ENCODE results near the gene PTPRCAP. TPM values are rescaled to one million over a fixed set of nuclear protein-coding genes. Genes with fewer than 3 reads are reported as not detected.
"Not testable (repeated sequence)": the region's sequence is repeated elsewhere in the genome, so short reads cannot be mapped to it uniquely, and the experiment has no call there.

The PTPRCAP gene
- total RNA-seq, 1 donor from 2014 or later, result 4.2 TPM

DNA sequence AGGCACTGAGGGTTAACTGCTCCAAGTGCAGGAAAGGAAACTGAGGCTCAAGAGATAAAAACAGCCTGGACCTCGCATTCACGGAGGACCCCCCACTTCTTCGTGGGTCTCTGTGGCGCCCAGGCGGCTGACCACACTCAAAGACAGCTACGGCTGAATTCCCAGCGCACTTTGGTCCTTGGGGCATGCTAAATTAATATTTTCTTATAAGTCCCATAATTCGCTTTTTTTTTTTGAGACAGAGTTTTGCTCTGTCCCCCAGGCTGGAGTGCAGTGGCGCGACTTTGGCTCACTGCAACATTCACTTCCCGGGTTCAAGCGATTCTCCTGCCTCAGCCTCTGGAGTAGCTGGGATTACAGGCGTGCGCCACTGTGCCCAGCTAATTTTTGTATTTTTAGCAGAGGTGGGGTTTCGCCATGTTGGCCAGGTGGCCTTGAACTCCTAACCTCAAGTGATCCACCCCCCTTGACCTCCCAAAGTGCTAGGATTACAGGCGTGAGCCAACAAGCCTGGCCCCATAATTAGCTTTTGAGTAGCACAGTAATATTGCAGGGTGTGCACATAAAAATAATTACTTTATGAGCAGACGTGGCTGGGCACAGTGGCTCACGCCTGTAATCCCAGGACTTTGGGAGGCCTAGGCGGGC, 35.2 kb downstream of the PTPRCAP start:
- ATAC-seq; intact Hi-C loops (cut with DNase I); DNase-seq (ENCODE audit: low spot score): not testable (repeated sequence)

DNA sequence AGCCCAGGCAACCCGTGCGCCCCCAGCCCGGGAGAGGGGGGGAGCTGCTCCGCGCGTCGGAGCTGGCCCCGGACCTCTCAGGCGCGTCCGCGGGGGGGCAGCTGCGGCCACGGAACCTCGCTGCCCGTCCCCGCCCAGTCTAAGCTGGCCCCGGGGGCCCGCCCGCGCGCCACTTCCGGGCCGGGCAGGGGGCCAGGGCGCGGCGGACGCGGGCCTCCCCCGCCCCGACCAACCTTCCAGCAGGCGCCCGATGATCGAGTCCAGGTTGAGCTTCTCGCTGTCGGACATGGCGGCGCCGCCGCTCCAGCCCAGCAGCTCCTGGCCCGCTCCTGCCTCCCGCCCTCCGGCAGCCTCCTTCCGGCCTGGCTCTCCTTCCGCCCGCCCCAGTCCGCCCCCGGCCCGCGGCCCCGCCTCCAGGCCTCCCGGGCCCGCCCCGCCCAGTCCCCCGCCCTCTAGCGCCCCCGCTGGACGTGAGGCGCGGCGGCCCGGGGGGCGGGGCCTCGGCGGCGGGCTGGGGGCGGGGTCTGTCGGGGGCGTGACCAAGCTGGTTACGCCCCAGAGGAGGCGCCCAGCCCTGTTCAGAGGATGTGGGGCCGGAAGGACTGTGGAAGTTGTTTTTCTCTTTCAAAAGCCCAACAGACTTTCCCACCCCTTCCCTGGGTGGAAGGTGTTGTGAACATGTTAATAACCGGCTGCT, 35.8 kb downstream of the PTPRCAP start, which contains the start of gene PPP1CA:
Gene PPP1CA, minus strand, starts transcription at position 364 of the 697 bp plus-strand sequence. Its CDS starts 76 bp downstream, at position 288.
- peak; percentile 94 for DNase-seq (ENCODE audit: low spot score)
- intact Hi-C loops (cut with DNase I), result no loop called here
- ATAC-seq, result peak; percentile 84

DNA sequence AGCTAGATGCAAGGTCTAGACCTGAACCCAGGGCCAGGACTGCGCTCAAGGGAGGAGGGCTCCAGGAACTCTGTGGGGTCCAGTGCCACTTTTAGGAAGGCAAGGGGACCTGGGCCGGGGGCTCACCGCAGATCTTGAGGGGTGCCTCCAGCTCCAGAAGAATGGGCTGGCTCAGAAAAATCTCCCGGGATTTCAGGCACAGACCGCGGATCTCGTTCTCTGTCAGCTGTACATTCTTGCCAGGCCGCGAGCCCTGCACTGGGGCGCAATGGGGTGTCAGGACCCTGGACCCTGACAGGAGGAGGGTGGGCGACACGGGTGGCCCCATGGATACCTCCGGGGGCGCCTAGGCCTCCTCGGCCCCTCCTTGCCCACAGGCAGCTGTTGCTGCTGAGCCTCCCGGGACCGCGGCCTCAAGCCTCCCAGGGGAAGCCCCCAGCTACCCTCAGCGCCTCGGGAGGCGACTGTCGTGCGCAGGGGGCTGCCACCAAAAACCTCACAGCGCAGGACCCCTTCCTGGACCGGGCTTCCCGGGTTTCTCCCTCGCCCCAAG, 36.5 kb downstream of the PTPRCAP start:
- DNase-seq (ENCODE audit: low spot score), result no peak
- peak; percentile 7 for ATAC-seq
- intact Hi-C loops (cut with DNase I), result loop anchor here (1.0 kb wide), 1 partner anchor 134 kb away; no protein-coding TSS in a partner anchor

DNA sequence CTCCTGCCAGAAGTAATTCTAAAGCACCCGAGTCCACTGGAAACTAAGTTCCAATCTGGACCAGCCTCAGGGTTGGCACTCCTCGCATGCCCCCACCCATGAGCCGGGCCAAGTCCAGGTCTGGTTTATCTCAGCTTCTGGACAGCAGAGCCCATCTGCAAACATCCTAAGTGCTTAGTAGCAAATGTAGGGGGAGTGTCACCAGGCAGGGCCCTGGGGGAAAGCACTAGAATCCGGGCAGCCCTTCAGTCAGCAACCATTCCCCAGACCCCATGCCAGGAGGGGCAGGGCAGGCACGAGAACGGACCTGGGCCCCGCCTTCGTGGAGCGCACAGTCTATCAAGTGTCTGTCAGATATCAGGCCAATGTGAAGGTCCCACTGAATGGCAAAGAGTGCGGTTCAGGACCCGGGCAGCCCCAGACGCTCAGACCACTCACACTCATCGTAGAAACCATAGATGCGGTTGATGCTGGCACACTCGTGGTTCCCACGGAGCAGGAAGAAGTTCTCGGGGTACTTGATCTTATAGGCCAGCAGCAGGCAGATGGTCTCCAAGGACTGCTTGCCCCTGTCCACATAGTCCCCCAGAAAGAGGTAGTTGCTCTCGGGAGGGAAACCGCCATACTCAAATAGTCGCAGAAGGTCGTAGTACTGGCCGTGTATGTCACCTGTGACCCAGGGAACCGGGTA, 37.1 kb downstream of the PTPRCAP start:
- ATAC-seq (no peak), DNase-seq (ENCODE audit: low spot score) (no peak)
- intact Hi-C loops (cut with DNase I), result loop anchor here (1.0 kb wide), 1 partner anchor 133 kb away; no protein-coding TSS in a partner anchor

DNA sequence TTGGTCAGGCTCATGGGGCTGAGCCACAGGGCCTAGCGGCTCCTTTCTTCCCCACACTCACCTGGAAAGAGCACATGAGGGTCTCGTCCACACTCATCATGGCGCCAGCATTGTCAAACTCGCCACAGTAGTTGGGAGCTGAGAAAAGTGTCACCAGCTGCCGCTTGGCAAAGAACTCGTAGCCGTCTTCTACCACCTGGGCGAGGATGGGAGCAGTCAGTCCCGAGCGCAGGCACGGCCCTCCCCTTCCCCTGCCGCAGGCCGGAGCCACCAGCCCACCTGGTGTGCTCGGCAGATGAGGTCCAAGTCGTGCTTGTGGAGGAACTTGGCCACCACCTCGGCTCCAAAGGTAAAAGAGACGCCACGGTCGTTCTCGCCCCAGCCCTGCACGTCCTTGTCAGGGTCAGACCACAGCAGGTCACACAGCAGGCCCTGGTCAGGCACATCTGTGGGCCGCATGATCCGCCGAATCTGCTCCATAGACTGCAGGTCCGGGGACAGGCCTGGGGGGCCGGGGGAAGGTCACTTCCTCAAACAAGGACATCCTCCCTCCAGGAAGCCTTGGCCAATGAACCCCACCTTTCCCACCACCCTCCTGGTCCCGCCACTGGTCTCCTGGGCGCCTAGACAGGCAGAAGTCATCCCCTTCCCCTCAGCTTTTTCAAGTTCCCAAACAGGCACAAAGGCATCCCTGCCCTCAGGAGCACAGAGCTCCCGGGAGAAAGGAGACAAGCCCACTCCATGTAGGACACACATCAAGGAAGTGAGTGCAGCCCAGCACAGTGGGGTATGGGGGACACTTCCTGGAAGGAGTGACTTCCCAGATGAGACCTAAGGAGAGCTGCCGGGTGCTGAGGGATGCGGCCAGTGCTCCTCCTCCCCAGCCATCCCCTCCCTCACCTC, 38.6 kb downstream of the PTPRCAP start:
- intact Hi-C loops (cut with DNase I), result loop anchor here (5.0 kb wide), 1 partner anchor 103 kb away; no protein-coding TSS in a partner anchor
- ATAC-seq, result no peak
- no peak for DNase-seq (ENCODE audit: low spot score)

DNA sequence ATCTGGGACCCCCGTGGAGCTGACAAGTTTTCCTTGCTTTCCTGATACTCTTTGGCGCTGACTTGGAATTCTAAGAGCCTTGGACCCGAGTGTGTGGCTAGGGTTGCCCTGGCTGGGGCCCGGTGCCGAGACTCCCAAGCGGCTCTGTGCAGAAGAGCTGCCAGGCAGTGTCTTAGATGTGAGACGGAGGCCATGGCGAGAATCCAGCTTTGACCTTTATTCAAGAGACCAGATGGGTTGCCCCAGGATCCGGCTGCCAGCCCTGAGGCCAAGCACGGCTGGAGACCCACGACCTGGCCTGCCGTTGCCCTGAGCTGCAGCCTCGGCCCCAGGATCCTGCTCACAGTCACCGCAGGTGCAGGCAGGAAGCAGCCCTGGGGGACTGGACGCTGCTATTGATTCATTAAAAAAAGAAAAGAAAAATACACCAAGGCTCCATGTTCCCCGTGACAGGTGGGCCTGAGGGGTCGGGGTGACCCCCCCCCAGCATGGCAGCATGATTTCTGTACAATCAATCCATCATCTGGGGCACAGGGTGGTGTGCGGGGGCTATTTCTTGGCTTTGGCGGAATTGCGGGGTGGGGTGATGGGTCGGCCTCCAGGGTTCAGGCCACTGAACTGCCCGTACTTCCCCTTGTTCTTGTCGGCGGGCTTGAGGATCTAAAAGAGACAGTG, 39.4 kb downstream of the PTPRCAP start:
- ATAC-seq (no peak), DNase-seq (ENCODE audit: low spot score) (no peak)
- intact Hi-C loops (cut with DNase I), result loop anchor here (5.0 kb wide), 1 partner anchor 104 kb away; no protein-coding TSS in a partner anchor

DNA sequence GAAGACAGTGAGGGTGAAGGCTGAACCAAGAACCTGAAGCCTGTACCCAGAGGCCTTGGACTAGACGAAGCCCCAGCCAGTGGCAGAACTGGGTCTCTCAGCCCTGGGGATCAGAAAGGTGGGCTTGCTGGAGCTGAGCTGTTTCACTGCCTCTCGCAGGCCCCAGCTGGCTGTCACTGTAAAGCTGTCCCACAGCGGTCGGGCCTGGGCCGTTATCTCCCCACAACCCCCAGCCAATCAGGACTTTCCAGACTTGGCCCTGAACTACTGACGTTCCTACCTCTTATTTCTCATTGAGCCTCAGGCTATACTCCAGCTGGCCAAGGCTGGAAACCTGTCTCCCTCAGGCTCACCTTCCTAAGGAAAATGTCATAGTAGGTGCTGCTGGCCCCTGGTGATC, 39.9 kb downstream of the PTPRCAP start:
- DNase-seq (ENCODE audit: low spot score), result no peak
- ATAC-seq, result no peak
- intact Hi-C loops (cut with DNase I), result loop anchor here (5.0 kb wide), 1 partner anchor 105 kb away; no protein-coding TSS in a partner anchor

DNA sequence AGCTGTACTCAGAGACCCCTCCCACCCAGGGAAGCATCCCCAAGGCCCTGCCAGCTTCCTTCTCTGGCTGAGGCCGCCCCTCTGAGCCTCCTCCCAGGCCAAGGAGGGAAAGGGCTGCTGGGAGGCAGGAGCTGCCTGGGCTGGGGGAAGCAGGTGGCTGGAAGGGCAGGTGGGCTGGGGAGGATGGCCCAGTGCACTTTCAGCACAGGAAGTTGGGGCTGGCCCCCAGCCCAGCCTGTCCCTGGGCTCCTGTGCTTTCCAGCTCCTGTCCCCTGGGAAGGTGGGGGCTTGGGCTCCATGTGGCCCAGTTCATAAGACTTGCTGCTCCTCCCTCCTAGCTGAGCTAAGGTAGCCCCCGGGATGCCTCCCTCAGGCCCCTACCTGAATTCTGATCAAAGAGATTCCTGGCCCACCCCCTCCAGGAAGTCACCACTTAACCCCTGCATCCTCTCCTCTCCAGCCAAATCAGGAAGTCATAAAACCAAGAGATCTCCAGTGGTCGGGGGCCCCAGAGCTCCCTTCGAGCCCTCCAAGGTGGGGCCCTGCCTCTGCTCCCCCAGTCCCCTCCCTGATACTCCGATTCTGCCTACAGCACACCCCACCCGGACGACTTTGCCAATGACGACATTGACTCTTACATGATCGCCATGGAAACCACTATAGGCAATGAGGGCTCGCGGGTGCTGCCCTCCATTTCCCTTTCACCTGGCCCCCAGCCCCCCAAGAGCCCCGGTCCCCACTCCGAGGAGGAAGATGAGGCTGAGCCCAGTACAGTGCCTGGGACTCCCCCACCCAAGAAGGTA, 40.7 kb downstream of the PTPRCAP start:
- ATAC-seq, result no peak
- intact Hi-C loops (cut with DNase I), result loop anchor here (5.0 kb wide), 1 partner anchor 106 kb away; no protein-coding TSS in a partner anchor
- no peak for DNase-seq (ENCODE audit: low spot score)

DNA sequence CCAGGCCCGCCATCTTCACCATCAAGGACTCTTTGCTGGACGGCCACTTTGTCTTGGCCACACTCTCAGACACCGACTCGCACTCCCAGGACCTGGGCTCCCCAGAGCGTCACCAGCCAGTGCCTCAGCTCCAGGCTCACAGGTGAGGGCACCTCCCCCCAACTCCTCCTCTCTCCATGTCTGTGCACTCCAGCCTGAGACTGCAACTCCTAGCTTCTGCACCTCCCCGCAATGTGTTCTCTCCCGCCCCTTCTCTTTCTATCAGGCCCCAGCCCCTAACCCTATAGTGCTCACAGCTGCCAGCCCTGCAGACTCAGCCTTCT, 41.3 kb downstream of the PTPRCAP start:
- ATAC-seq, result no peak
- intact Hi-C loops (cut with DNase I), result loop anchor here (5.0 kb wide), 1 partner anchor 106 kb away; no protein-coding TSS in a partner anchor

DNA sequence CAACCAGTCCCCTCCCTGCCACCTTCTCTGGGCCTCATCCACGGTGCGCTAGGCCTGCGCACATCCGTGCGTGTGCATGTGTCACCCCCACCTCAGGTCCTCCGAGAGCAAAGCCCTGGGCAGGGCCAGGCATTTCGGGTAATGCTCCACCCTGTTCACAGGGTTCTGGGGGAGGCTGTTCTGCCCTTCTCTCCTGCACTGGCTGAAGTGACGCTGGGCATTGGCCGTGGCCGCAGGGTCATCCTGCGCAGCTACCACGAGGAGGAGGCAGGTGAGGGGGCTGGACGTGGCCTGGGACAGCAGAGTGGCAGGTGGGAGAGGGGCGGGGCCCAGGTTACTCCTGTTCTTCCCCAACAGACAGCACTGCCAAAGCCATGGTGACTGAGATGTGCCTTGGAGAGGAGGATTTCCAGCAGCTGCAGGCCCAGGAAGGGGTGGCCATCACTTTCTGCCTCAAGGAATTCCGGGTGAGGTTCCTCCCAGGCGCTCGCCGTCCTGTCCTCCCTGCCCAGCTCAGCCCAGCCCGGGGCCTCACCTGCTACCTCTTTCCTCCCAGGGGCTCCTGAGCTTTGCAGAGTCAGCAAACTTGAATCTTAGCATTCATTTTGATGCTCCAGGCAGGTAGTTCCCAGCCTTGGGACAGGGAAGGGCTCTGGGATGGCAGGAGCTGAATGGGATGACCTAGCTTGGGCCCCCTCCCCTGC, 41.8 kb downstream of the PTPRCAP start:
- intact Hi-C loops (cut with DNase I), result loop anchor here (5.0 kb wide), 1 partner anchor 107 kb away; no protein-coding TSS in a partner anchor
- no peak for ATAC-seq
- DNase-seq (ENCODE audit: low spot score), result no peak

More for the DNA sequence above, 41.3 kb downstream of the PTPRCAP start:
- DNase-seq (ENCODE audit: low spot score), result no peak

DNA sequence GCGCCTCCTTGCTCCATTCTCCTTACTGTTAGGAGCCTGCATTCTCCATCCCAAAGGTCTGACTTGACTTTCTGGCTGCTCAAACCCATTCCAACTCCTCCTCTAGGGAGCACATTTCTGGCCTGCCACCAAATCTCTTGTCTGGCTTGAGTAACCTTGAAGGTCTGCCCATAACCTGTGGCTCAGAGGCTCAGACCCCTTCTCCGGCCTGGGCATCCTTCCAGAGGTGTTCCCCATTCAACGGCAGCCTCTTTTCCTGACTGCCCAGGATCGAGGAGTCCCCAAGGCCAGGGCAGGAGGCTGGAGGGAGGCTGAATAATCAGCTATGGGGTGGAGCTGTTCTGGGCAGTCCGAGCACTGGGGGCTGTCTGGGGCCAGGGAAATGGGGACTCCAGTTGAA, 43.5 kb downstream of the PTPRCAP start:
- intact Hi-C loops (cut with DNase I), result no loop called here
- no peak for ATAC-seq
- DNase-seq (ENCODE audit: low spot score), result no peak

DNA sequence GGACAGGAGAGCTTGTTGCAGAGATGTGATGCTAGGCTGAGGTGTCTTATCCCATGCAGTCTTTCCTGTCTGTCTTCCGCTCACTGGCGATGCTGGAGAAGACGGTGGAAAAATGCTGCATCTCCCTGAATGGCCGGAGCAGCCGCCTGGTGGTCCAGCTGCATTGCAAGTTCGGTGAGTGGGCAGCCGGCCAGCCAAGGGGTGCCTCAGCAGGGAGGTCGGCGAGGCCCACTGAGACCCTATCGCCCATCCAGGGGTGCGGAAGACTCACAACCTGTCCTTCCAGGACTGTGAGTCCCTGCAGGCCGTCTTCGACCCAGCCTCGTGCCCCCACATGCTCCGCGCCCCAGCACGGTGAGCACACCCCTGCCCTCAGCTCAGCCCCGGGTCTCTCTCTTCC, 44.0 kb downstream of the PTPRCAP start:
- ATAC-seq (no peak), DNase-seq (ENCODE audit: low spot score) (no peak)
- intact Hi-C loops (cut with DNase I), result no loop called here

DNA sequence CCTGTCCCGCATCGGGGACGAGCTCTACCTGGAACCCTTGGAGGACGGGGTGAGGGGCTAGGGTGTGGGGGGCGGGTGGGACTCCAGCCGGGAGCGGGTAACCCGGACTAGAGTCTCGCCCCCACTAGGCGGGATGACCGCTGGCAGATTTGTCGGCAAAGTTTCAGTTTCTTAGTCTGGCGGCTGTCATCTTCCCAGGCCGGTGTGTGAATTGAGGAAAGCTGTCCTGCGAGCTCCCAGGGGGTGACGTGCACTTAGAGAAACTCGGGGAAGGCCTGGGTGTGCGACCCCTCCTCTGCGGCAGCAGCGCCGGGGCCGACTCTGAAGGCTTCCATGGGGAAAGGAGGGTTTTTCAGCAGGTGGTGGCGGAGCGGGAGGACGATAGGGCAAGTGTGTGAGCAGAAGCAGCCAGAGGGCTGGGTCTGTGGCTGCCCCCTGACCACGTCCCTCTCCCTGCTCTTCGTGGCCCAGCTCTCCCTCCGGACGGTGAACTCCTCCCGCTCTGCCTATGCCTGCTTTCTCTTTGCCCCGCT, 45.2 kb downstream of the PTPRCAP start:
- intact Hi-C loops (cut with DNase I), result no loop called here
- DNase-seq (ENCODE audit: low spot score), result no peak
- peak; percentile 1 for ATAC-seq

DNA sequence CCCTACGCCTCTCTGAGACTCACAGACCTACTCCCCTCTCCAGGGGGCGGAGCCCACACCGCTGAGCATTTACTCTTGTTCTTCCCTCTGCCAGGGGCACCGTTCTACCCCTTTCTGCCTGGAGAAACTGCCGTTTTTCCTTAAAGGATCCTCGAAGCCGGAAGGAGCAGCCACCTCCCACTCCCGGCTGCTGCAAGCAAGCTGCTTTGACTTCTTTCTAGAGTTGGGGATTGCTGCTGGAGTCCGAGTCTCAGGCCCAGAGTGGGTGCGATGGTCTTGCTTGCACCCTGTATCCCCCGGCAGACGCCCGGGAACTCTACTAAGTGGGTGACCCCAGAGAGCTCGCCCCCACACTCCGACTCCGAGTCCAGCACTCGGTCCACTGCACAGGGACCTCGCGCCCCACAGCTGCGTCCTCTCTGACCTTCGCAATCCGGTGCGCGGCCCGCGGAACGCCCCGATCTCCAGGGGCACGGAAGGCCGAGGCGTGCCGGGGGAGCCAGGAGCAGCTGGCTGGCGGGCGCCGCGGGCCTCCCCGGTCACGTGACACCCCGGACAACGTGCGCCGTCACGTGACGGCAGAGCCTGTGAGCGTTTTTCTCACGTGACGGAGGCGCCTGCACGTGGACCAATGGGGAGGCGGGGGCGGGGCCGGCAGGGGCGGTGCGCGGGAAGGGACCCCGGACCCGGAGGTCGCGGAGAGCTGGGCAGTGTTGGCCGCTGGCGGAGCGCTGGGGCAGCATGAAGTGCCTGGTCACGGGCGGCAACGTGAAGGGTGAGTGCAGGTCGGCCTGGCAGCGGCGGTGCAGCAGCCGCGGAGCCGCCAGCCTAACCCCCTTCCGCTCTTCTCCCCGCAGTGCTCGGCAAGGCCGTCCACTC, 45.9 kb downstream of the PTPRCAP start, which contains the start of gene RAD9A:
Gene RAD9A, plus strand, starts transcription at position 683 of the 879 bp plus-strand sequence. Its CDS starts 59 bp downstream, at position 742.
- DNase-seq (ENCODE audit: low spot score), result peak; percentile 98
- peak; percentile 90 for ATAC-seq
- intact Hi-C loops (cut with DNase I), result no loop called here

DNA sequence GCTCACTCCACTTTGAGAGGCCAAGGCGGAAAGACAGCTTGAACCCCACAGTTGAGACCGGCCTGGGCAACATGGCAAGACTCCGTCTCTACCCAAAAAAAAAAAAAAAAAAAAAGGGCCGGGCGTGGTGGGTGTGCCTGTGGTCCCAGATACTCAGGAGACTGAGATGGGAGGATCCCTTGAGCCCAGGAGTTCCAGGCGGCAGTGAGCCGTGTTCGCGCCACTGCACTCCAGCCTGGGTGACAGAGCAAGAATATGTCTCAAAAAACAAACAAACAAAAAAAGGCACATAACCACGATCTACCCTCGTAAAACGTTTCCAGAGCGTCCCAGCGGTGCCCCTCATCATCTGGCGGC, 46.6 kb downstream of the PTPRCAP start:
- ATAC-seq (no peak), DNase-seq (ENCODE audit: low spot score) (no peak)
- intact Hi-C loops (cut with DNase I), result no loop called here
